Inferior parietal cortex (tissue), 1 donor: ENCODE results near the gene RASSF7.

Experiments used
- DNase-seq: peaks from one replicate; pipeline ENCODE4 v3.0.0-alpha.2; 2016; ENCODE audit errors: extremely low spot score

Gene RASSF7

DNA sequence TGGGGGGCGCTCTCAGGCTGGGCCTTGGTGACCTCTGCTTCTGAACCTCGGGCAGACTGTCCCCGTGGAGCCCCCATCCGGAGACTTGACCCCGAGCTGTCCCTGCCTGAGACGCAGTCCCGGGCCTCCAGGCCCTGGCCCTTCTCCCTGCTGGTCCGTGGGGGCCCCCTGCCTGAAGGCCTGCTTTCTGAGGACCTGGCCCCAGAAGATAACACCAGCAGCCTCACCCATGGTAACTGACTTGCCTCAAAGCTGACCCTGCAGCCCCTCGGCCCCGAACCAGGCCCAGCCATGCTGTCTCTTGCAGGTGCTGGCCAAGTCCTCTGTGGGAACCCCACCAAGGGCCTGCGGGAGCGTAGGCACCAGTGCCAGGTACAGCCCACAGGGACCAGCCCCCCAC lies 9.2 kb upstream of the RASSF7 start:
- DNase-seq: no peak

DNA sequence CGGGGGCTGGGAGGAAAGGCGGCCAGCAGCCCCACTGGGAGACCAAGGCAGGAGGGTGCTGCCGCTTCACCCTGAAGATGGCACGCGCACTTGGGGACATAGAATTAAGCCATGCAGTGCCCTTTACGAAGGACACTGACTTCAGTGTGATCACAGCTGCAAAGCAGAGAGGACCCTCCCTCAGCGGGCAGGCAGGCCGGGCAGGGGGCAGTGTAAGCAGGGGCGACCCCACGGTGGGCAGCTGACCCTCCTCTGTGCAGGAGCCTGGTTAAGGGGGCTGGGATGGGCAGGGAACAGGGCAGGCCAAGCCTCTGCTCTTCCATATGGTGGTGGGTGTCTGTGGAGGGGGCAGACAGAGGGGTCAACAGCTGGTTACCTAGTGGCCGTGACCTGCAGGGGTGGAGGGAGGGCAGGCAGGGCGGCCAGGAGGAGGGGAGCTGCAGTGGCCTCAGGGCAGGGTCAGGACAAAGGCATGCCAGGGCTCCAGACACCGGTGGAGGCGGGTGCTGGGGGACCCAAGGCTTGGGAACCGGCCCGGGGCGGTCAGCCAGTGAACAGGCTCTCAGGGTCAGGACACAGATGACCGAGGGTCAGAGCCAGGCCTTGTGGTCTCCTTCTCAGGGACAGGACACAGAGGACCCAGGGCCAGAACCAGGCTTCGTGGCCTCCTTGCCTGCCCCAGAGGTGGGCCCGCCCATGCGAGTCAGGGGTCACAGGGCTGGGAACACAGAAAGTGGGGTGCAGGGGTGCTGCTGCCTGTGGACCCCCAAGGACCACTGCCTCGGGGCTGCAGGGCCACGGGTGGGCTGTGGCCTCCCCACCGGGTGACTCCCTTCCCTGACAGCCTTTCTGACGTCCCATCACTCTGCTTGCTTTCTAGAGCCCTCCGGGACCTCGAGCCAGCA lies 7.4 kb upstream of the RASSF7 start:
- no peak for DNase-seq

DNA sequence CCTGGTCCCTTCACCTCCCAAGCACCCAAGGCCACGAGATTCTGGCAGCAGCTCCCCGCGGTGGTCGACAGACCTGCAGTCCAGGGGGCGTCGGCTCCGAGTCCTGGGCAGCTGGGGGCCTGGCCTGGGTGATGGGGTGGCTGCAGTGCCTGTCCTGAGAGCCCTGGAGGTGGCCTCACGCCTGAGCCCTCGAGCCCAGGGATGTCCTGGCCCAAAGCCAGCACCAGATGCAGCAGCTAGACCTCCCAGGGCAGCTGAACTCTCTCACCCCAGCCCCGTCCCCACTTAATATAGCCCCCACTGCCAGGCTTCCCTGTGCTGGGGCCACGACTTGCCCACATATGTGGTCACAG lies 6.8 kb upstream of the RASSF7 start:
- DNase-seq: no peak

DNA sequence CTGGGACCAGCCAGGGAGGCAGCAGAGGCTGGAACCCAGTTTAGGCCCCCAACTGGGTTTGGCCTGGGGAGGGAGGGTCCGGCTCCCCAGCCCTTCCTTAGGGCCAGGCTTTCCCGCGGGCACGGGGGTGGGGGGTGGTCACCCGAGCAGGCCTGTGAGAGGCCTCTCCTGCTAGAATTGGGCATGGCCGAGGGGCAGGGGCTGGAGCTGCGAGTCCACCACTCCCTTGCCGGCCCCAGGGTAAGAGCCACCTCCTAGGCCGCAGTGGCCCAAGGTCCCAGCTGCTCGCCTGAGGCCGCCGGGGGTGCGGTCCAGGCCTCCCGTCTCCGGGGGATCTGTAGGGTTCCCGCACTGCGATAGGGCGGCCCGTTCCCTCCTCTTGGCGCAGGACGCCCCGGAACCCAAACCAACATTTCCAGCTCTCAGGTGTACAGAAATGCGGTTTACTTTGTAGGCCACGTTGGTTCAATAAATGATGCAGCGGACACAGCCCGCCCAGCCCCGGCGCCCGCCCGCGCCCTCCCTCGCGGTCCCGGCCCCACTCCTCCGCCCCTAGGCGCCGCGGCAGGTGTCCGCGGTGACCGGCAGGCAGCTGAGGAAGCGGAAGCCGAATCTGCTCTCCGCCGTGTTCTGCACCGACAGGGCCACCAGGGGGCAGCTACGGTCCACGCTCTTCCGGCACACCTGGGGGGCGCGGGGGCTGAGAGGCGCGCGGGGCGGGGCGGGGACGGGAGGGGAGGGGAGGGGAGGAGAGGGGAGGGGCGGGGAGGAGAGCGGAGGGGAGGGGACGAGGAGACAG lies 6.1 kb upstream of the RASSF7 start:
- DNase-seq: no peak

DNA sequence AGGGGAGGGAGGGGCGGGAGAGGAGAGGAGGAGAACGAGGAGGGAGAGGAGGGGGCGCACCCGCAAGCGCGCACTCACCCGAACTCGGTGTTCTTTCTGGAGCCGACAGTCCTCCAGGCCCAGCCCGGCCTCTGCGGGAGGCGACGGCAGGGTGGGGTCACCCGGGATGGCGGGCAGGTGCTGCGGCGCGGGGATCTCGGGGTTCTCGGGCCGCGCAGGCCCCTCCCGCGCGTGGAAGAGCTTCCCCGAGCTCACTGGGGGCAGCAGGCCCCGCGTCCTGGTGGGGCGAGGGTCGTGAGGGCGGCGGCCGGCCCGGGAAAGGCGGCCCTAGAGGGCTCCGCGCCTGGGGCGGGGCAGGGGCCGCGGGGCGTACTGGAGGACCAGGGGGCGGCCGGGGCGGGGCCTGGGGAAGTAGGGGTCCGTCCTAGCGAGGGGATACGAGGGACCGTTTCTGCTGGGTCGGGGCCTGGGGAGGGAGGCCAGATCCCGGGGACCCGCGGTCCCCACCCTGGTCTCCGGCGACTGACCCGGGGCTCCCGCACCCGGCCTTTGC lies 5.5 kb upstream of the RASSF7 start:
- DNase-seq: no peak

DNA sequence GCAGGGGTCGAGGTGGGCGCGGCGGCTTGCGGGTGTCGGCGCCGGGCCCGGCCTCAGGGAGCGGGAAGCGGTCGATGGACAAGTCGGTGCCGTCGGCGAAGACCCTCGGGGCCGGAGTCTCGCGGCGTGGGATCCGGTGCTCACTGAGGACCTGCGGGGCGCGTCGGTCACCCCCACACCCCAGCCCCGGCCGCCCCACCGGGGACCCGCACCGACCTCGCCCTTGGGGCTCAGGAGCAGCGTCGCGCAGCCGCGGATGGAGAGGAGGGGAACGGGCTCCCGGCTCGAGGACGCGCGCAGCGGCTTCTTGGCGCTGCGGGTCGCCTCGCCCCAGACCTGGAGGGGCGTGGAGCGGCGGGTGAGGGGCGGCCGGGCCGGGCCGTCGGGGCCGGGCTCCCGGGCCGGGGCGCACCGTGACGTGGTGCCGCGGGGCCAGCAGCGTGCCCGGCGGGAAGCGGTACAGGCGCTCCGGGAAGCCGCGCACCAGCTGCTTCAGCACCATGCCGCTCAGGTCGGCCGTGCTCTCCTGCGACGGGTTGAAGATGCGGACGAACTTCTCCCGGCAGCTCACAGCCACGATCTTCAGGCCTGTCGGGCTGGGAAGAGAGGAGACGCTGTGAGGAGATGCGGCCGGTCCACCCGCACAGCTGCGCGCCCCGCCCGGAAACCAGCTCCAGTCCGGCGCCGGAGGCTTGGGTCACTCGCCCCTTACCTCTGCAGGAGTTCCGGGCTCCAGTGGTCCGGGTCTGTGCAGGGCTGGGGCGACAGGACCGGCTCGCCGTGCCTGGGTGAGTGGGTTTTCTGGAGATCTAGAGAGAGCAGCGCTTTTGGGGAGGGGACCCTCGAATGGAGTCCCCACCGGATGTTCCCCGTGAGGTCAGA lies 4.7 kb upstream of the RASSF7 start:
- no peak for DNase-seq

DNA sequence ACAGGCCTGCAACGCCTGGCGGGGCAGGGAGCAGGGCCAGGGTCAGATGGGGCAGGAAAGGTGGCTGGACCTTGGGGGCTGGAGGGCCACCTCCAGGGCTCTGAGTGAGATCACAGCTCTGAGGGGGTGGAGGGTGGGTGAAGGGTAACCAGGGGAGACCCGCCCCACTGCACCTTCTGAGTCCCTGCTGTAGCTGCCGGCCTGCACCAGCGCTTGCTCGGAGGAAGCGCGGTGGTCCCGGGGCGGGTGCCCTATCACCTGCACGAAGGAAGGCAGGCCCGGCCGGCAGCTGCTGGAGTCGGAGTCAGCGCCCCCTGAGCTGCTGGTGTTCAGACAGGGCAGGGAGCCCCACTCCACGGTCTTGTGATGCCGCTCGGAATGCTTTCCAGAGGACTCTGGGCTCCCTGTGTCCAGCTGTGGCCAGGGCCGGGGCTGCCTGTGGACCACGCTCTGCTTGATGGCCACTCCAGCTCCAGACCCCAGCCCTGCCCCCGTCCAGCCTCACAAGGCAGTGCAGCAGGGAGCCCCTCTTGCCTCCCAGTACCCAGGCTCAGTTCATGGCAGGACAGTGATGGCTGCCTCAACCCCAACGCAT lies 4.0 kb upstream of the RASSF7 start:
- no peak for DNase-seq

DNA sequence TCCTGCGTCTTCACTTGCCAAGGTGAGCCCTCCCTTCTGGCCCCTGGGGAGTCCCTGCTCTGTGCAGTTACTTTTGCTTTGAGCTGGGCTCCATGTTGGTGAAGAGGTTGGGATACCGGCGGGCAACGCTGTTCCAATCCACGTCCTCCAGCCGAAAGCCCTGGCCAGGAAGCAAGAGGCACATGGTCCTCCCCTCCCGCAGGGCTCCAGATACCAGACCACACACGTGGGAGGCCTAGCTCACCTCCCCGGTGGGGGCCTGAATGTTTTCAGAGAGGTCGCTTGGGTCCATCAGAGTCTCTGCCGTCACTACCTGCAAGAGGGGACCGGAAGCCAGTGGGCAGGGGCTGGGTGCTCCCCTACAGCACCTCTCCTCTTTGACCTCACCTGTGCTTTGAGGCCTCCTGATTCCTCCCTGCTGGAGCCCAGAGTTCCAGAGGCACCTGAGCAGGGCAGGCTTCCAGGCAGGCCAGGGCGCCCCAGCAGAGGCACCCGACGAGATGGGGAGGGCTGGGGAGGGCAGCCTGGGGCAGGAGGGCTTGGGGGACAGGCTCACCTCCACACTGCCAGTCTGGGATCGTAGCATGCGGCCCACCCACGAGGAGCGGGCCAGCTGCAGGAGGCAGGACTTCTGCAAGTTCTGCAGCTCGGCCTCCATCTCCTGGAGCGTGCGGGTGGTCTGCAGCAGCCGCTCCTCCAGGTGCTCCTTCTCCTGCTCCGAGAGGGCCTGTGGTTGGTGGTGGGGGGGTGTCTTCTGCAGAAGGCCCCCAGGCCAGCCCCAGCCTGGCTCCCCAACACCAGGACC lies 3.2 kb upstream of the RASSF7 start:
- DNase-seq: no peak

DNA sequence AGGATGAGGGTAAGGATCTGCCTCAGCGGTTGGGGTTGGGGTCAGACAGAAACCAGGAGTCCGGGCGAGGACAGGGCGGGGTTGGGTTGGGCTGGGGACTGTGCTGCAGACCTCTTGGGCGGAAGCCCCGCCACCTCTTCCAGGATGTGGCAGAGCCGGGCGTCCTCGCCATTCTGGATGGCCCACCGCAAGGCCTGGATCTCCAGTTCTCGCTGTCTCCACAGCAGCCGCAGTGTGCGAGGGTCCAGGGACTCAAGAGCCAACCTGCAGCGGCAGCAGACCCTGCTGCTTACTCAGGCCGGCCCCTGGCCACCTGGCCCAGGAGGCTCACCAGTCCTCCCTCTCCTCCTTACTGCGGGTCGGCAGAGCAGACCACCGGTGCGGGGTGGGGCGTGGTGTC lies 2.3 kb upstream of the RASSF7 start:
- DNase-seq: no peak

DNA sequence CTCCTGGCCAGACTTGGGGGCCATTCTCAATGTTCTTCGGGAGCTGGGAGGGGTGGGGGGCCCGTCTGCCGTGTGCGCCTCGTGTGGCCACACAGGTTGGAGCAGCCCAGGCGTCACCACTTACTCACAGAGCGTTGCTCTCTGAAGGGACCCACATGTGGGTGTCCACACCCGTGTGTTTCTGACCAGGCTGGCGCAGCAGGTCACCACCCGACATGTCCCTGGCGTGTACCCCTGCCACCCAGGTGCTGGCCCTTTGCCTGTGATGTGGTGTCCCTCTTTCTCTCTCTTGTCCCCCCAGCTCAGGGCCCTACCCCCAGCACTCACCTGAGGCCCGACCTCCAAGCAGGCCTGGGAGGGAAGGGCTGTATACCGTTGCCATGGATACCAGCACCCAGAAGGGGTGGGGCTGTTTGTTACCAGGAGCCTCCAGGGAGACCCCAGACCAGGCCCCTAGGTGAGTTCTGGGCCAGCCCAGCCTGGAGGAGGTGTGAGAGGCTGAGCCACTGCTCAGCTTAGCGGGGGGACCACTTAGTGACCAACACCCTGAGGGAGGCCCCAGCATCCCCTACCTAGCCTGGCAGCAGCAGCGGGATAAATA lies 1.6 kb upstream of the RASSF7 start:
- no peak for DNase-seq

DNA sequence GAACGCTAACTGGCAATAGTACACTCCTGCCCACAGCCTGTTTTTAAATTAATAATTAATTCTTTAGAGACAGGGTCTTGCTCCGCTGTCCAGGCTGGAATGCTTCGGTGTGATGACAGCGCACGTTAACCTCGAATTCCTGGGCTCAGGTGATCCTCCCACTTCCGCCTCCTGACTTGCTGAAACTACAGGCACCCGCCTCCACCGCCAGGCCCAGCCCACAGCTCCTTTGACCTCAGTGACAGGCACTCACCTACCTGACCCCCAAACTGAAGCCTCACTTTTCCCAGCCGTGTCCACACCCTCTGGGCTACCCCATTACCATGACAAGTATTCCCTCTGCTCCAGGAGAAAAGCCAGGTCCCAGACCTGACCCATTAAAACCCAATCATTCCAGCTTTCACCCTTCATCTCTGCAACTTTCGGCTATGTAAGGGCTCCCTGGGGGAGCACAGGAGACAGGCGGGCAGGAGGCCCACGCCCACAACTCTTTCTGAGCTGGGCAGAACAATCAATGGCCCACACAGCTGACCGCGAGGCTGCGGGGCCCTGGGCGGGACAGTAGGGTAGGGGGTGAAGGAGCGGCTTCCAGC lies 962 bp upstream of the RASSF7 start:
- no peak for DNase-seq

DNA sequence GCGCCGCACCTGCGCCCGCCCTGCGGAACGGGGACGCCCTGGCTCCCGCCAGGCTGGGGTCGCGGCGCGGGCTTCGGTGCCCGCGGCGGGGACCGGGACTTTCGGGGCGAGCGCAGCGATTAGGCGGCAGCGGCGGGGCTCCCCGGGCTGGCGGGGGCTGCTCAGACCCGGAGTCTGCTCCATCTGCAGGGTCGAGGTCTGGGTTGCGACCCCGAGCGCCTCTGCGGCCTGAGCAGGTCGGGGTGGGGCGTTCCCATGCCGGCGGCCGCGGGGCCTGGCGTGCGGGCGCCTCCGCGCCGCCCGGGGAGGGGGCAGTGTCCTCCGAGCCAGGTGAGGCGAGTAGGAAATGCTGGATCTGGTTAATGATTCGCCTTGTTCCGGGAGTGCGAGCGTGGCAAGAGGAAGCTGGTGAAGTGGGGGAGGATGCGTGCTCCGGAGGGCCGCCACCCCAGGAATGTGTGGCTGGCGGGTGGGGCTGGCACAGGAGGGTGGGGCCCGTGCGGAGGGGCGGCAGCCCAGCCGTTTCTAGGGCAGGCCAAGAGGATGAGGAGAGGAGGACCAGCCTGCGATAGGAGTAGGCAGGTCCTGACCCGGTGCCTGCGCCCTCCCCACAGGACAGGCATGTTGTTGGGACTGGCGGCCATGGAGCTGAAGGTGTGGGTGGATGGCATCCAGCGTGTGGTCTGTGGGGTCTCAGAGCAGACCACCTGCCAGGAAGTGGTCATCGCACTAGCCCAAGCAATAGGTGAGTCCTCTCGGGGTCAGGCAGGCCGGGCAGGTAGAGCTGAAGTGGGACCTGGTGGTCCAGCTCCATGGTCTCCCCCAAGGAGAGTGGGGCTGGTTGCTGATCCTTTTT lies 606 bp downstream of the RASSF7 start:
- no peak for DNase-seq

DNA sequence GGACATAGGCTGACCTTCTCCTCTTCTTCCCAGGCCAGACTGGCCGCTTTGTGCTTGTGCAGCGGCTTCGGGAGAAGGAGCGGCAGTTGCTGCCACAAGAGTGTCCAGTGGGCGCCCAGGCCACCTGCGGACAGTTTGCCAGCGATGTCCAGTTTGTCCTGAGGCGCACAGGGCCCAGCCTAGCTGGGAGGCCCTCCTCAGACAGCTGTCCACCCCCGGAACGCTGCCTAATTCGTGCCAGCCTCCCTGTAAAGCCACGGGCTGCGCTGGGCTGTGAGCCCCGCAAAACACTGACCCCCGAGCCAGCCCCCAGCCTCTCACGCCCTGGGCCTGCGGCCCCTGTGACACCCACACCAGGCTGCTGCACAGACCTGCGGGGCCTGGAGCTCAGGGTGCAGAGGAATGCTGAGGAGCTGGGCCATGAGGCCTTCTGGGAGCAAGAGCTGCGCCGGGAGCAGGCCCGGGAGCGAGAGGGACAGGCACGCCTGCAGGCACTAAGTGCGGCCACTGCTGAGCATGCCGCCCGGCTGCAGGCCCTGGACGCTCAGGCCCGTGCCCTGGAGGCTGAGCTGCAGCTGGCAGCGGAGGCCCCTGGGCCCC lies 1.4 kb downstream of the RASSF7 start:
- DNase-seq: no peak

DNA sequence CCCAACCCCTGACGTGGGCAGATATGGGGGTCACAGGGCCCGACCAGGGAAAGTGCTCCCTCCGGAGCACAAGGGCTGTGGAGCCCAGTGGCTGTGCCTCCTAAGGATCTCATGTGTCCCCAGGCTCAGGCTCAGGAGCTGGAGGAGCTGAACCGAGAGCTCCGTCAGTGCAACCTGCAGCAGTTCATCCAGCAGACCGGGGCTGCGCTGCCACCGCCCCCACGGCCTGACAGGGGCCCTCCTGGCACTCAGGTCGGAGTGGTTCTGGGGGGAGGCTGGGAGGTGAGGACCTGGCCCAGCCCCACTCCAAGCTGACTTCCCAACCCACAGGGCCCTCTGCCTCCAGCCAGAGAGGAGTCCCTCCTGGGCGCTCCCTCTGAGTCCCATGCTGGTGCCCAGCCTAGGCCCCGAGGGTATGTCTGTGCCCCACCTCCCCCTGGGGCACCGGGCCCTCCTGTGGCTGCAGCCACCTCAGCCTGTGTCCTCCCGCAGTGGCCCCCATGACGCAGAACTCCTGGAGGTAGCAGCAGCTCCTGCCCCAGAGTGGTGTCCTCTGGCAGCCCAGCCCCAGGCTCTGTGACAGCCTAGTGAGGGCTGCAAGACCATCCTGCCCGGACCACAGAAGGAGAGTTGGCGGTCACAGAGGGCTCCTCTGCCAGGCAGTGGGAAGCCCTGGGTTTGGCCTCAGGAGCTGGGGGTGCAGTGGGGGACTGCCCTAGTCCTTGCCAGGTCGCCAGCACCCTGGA lies 2.5 kb downstream of the RASSF7 start:
- no peak for DNase-seq

DNA sequence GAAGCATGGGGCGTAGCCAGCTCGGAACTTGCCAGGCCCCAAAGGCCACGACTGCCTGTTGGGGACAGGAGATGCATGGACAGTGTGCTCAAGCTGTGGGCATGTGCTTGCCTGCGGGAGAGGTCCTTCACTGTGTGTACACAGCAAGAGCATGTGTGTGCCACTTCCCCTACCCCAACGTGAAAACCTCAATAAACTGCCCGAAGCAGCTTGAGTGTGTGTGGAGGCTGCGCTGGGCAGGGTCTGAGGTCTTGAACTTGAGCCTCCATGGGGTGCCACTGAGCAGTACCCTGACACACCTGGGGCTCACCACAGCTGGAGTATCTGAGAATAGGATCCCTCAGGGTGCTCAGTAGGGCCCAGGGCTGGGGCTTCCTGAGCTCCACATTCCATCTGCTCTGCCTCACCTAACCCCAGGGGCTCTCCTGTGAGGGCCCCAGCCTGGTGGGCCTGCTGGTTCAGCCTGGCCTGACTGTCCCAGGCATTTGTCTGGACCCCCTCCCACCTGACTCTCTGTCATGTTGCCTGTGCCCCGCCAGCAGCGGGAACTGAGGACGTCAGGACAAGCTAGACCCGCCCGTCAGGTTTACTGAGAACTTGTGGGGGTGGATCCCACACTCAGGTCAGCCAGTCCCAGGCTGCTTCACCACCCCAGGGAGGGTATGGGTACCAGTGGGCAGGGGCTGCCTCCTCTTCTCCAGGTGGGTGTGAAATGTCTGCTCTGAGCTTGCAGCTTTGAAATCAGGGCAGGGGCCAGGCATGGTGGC lies 3.2 kb downstream of the RASSF7 start:
- no peak for DNase-seq

DNA sequence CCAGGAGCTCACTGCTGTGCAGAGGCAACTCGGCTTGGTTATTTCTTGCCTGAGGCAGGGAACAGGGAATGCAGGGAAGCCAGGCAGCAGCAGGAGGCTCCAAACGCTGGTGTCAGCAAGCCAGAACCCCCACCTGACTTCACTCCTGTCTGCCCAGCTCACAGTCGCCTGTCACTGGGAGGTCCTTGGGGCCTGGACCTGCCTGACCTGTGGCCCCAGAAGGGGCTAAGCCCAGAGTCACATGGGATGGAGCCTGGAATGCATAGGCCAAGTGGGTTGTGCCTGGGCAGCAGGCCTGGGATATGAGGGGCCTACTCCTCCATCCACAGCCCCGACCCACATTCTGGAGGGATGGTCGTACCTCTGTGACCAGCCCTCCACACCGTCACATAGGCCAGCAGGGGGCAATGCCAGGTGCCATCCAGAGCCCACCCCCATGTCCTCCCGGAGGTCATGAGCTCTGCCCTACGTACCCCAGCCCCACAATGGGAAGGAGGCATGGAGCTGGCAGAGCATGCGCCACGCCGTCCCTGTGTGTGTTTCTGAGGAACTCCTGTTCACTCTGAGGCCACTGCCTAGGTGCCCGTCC lies 5.2 kb downstream of the RASSF7 start:
- DNase-seq: no peak
